HG03354 (cell line): ENCODE results near the gene PLS1.
"Not testable (repeated sequence)": the region's sequence is repeated elsewhere in the genome, so short reads cannot be mapped to it uniquely, and the experiment has no call there.

Experiments used
- ATAC-seq: cut with Tn5 transposase; IDR thresholded peaks from one replicate; pipeline ENCODE4 v1.9.1; 2021; ENCODE audit warnings: mild to moderate bottlenecking; ENCODE audit not compliant: unreplicated experiment, poor library complexity, severe bottlenecking

PLS1 gene

DNA sequence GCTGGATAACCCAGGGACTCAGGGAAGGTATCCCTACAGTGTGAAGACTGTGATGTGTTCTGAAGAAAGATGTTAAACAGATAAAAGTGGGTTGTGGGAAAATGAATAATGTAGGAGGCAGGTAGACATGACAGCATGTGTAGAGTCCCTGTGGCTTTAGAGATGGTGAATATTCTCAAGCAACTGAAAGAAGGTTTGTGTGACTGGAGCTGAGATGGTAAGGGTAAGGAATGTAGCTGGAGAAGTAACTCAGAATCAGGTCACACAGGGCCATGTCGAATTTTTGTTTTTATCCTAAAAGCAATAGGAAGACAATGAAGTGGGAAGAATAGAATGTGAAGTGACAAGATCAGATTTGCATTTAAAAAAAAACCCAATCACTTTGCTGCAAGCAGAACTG, 73.9 kb downstream of the PLS1 start:
- no peak for ATAC-seq

DNA sequence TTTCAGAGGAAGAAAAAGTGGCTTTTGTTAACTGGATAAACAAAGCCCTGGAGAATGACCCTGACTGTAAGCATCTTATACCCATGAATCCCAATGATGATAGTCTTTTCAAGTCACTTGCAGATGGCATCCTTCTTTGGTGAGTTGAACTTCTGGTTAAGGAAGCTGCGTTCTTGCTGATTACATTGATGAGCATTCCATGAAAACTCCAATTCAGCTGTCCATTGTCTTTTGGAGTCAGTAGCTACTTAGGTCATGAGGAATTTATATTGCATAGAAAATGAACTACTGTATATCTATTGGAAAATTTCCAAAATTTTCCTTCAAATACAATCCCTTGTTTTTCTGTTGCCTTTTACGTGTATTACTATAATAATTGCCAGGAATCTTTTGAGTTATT, 80.0 kb downstream of the PLS1 start:
- ATAC-seq, result no peak

DNA sequence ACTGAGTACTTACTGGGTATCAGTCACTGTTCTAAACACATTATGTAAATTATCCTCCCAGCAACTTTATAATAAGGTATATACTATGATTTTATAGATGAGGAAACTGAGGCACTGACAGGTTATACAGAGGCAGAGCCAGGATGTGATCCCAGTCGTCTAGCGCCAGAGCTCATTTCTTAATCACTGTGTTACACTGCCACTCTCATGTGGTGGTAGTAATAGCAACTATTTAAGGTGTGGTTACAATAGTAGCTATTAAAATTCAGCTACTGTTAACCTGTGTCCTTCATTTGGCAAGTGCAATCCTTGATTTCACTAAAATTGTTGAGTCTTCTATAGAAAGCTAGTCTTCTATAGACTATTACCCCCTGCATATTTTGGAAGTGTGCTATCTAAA, 84.5 kb downstream of the PLS1 start:
- no peak for ATAC-seq

DNA sequence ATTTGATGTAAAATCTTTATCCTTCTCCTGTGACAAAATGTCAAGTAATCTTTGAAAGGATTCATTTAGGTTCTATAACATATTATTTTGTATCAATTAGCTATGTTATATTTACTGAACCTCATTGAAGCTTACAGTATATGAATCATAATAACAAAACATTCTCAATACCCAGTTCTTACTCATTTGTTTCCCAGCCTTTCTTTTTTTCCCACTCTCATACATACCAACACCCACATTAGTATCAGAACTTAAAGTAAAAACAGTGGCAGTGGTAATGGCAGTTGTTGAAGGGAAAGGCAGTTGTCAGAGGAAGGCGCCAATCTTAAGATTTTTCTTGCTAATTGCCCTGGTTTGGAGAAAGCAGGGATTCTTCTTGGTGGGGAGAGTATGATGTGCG, 94.4 kb downstream of the PLS1 start:
- no peak for ATAC-seq

DNA sequence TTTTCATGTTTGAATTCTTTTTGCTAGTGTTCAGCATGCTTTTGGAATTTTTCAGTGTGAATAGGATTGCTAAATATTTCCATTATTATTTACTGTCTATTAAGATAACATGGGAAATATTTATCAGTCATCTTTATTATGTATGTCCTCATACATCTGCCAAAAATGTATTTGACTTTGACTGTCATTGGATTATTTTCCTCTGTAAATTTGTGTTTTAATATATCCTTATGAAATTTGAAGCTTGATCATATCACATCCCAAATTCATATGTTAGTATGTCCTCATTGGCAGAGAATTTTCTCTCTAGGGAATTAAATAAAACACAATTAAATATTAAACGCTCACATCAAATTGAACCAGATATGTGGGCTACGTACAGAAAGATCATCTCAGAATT, 95.3 kb downstream of the PLS1 start:
- ATAC-seq, result no peak

DNA sequence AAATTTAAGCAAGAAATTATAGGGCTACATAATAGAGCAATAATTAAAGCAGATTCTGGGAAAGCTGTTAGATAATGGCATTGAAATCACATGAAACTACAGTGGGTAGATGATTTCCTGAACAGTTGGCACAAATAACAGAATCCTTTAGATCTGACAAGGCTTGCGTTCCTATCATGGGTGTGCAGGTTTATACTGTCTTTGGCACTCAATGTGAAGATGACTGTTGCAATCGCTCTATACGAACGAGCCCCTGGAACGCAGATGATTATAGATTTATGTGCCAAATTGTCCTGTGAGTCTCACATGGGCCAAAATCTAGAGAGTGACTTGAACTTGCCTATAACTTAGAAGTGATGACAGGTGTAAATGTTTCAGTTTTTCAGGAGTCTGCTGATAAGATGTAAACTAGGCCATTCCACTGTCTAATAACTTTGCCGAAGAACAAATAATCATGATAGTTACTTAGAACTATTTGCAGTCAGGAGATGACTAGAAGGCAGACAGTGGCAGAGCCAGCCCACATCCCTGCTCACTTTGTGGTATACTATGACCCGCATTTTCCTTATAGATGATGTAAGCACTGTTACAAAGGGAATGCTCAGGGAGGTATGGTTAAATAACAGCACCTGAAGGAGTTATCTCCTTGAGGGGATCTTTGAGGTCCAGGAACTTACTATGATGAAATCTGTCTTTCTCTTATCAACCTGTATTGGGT, 97.1 kb downstream of the PLS1 start:
- ATAC-seq, result no peak

DNA sequence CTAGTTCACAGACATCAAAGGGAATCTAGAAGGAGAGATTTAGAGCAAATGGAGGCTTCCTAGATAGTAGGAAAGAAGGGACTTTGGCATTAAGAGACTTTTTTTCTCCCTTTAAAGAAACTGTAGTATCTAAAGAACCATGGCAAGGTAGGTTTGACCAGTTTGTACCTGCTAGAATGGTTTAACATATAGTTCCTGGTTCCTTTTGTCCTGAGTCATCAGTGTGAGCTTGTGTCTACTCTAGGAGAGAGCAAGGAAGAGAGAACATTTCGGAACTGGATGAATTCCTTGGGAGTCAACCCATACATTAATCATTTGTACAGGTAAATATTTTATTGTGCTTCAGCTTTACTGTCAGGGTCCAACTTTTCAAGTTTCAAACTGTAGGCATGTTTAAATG, 98.0 kb downstream of the PLS1 start:
- ATAC-seq, result no peak

DNA sequence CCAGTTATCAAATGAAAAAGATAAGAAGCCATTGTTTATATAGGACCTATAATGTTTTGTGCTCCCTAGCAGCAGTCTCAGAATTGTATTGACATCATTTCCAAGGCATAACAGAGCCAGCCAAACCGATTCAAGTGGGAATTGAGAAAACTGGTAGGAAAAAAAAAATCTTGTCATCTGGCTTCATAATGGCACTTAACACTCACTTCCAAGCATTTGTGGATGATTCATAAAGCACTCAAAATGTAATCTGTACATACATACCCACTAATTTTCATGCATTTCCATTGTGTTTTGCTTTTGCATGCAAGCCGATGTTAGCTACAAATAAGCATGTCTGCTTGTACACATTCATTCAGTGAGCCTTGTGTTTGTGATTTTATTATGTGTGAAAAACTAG, 109.0 kb downstream of the PLS1 start:
- no peak for ATAC-seq

DNA sequence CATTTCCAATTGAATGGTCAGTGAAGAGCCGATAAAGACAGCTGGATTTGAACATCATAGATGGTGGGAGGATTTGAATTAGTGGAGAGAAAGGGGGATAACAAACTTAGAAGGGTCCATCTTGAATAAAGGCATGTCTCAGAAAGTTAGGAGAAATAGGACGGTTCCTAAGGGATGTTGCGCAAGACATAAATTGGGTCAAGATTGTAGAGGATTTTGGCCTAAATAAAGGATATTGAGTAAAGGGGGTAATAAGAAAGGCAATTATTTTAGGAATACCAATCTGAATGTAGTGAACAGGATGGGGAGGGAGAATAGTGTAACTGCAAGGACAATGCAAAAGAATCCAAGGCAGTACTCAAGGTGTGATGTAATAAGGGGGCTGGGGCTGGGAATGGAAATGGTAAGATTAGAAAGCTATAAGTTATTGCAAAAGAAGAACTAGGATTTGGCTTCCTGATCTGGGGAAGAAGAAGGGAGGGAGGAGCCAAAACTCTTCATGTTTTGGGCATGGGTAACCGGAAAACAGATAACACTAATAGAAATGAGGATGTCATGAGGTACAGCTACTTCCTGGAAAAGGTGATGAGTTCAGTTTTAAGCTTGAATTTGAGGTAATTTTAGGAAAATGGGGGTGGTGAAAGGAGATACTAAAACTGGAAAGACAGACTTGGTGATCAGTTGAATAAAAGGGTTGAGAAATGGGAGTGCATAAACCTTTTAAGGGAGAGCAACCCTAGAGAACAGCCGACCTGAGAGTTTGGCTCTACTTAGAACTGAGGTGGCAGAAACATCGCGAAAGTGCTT, 110.3 kb downstream of the PLS1 start:
- ATAC-seq, result no peak

DNA sequence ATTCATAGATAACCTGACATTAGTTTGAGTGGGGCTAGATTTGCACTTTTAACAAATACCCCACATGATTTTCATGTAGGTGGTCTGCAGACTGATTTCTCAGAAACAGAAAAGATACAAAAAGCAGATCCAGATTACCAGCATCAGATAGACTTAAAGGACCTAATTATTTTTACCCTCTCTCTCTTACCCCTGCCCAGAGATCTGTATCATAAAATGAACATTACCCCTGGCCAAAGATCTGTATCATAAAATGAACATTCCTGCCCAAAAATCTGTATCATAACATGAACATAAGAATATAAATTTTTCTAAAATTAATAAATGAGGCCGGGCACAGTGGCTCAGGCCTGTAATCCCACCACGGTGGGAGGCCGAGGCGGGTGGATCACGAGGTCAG, 113.0 kb downstream of the PLS1 start:
- ATAC-seq, result no peak

DNA sequence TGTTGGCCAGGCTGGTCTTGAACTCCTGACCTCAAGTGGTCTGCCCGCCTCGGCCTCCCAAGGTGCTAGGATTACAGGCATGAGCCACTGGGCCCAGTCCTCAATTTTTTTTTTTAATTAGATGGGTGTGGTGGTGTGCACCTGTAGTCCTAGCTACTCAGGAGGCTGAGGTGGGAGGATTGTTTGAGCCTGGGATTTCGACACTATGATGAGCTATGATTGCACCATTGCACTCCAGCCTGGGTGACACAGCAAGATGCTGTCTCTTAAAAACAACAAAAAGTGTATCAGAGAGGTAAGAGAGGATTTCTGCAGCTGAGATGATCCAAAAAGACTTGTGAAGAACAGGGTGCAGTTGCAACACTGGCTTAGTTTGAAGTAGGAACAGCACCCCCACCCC, 118.7 kb downstream of the PLS1 start:
- not testable (repeated sequence) for ATAC-seq

DNA sequence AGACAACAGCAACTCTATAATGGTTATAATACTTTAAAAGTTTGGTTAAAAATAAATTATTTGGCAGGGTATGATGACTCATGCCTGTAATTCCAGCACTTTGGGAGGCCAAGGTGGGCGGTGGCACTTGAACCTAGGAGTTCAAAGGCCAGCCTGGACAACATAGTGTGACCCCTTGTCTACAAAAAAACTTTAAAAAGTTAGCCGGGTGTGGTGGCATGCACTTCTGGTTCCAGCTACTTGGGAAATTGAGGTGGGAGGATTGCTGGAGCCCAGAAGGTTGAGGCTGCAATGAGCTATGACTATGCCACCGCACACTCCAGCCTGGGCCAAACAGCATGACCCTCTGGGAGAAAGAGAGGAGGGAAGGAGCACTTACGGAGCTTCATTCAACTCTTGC, 119.9 kb downstream of the PLS1 start:
- ATAC-seq, result no peak

DNA sequence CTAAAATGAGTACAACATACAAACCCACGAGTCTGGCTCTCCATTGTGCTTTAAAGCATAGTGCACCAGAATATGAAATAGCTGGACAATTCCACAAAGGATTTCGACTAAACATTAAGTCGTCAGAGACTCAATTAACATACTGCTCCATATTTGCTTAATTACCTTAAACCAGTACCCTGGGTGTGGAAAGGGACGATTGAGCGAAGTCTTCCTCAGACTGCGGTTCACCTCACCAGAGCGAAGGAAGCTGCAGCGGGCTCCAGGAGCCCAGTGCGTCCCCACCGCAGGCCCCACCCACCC, 127.4 kb downstream of the PLS1 start:
- peak; percentile 28 for ATAC-seq

DNA sequence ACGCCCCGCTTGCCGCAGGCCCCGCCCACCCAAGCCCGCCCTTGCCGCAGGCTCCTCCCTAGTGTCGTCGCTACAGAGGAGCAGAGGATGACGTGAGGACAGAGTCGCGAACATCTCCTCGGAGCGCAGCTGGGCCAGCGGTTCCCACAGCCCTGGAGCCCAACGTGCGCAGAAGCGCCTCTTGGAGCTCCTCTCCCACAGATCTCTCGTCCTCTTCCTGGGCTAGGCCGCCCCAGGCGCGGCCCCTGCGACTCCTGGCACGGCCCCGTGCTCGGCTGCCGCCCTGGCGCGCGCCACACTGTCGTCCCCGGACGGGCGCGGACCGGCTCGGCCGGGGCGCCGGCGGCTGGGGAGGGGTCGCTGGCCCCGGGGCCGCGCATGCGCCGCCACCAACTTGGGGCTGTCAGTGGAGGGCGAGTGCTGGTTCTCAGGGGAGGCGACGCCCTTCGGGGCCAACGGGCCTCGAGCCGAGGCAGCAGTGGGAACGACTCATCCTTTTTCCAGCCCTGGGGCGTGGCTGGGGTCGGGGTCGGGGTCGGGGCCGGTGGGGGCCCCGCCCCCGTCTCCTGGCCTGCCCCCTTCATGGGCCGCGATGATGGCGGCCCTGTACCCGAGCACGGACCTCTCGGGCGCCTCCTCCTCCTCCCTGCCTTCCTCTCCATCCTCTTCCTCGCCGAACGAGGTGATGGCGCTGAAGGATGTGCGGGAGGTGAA, 127.9 kb downstream of the PLS1 start, which contains the start of gene TRPC1:
Gene TRPC1 (plus strand): TSS at position 67 of the 714 bp plus-strand sequence. CDS start 526 bp downstream, at position 593.
- ATAC-seq, result peak; percentile 94

DNA sequence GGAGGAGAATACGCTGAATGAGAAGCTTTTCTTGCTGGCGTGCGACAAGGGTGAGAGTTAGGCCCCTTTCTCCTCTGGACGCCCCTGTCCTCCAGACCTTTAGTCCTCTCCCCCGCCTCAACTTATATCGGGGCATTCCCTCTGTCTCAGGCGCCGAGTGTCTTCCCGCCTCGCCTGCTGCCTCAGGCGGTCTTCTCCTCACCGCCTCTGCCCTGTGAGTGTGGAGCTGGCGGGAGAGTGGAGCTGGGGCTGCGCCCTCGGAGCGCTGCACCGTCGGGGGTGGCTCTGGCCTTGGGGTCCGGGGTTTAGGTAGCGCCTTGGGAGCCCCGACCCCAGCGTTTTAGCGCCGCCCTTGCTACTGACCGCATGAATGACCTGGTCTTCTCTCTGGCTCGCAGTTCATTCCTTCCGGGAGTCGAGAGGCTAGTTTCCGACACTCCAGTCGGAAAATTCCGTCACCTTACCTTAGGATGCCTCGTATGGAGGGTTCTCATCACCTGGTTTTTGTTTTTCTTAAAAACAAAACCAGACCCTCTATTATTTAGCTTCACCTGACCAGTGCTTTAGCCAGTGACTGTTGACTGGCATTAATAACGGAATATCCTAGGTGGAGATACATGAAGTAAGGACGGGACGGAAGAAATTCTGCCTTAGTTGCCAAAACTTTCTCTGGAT, 128.6 kb downstream of the PLS1 start:
- peak; percentile 25 for ATAC-seq

DNA sequence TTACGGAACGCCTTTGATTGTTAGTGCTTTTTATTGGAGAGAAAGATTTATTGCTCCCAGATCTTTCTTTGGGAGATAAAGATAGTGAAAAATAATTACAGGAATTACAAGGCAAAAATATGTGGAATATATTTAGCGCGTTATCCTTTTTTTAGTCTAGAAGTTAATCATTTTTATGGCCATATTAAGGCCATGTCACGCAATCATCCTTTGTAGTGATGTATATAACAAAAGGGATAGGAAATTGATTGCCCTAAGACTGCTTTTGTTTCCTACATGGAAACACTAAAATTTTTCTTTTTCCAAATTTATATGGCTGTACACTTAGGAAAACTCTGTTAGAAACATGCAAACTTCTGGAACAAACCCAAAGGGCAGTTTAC, 129.2 kb downstream of the PLS1 start:
- no peak for ATAC-seq

DNA sequence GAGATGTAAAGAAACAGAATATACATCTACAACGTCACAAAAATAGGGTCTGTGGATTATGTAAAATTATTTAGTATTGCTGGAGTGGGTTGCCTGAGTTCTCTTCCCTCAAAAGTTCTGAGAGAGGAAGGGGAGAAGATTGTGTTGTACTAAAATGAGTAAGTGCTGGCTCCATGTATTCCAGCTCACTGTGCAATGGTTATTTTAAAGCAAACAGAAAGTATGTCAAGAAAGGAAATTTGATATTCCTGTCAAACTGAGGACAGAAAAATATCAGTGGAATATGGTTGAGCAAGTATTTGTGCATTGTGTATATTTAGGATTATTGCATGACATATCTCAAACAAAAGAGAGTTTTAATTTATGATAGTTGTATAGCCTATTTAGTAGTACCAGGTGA, 129.8 kb downstream of the PLS1 start:
- ATAC-seq, result no peak

DNA sequence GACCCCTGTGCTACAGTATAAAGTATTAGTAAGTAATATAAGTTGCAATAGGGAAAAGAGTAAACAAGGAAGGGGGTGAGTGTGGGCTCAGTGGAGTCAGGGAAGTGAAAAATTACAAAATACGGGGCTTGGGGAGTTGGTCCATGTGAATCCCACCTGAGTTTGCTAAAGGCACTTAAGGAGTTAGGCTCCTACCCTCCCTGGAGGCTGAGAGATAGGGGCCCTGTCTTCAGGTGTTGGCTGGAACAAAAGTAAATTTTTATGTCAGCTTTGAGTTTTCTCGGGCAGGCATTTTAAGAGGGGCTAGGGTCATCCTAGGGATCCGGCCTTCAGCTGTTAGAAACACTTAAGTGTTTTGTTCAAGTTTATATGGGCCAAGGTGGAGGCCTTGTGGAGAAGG, 135.9 kb downstream of the PLS1 start:
- ATAC-seq, result no peak

DNA sequence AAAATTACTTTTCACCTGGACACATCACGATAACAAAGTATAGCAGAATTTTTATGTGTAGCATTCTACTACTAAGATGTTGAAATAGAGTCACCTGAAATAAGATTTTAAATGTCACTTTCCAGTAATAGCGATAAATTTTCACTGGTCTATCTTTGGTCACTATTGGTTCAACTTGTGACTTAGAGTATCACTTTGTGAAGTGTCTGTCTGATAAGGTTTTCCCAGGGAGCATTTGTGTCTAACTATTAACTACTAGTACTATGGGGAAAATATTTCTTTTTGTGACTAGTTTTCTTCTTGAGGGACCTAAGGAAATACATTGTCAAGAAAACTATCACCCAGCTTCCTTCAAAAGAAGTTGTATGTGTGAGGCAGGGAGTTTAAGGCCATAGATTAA, 138.6 kb downstream of the PLS1 start:
- ATAC-seq, result no peak

DNA sequence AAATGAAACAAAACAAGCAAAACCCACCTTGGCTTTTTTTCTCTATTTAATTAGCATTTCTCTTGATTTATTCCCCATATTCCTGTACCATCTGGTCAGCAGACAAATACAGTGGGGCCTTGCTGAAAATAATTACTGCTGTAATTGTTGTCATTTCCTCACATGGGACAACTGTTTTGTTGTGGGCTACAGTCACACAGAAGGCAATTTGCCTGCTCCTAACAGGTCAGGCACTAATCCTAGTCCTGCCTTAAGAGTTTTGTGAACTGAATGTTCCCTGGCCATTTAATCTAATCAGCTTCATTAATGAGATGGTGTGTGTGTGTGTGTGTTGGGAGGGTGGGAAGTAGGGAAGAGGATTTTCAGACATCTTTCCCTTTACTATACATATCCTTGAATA, 139.3 kb downstream of the PLS1 start:
- no peak for ATAC-seq
